Activated CD8-positive, alpha-beta T cell treated with anti-CD3 and anti-CD28 coated beads for 36 hours (primary cell): ENCODE results near the gene BZW2. TPM values are rescaled to one million over a fixed set of nuclear protein-coding genes. Genes with fewer than 3 reads are reported as not detected.

Experiments
- ATAC-seq: fragments of 200-7000 bp; cut with Tn5 transposase; one replicate; pipeline ENCODE4 v1.10.0; 2021; ENCODE audit warnings: mild to moderate bottlenecking, moderate library complexity
- CTCF ChIA-PET: fragments of 350-600 bp; sonication (Branson Sonifier 250); formaldehyde crosslinking; loops from one replicate; lab custom pipeline; 2021; ENCODE audit warnings: antibody characterized with exemption; lab: Charles Lee
- POLR2A ChIA-PET: fragments of 350-600 bp; sonication (Branson Sonifier 250); formaldehyde crosslinking; loops from one replicate; lab custom pipeline; 2021; ENCODE audit warnings: antibody characterized with exemption; lab: Charles Lee
- DNase-seq: peaks from one replicate; pipeline ENCODE4 v3.0.0-alpha.2; 2020
- H3K27ac Mint-ChIP-seq: one replicate; pipeline ENCODE4 v1.8.0; 2021; ENCODE audit warnings: mild to moderate bottlenecking, mixed read lengths
- H3K27me3 Mint-ChIP-seq: one replicate; pipeline ENCODE4 v1.8.0; 2021; ENCODE audit warnings: mixed read lengths
- H3K36me3 Mint-ChIP-seq: one replicate; pipeline ENCODE4 v1.8.0; 2021; ENCODE audit warnings: low read depth, mixed read lengths
- H3K4me1 Mint-ChIP-seq: one replicate; pipeline ENCODE4 v1.8.0; 2021; ENCODE audit warnings: low read depth, mixed read lengths
- H3K4me3 Mint-ChIP-seq: one replicate; pipeline ENCODE4 v1.8.0; 2021; ENCODE audit warnings: mild to moderate bottlenecking, moderate library complexity, mixed read lengths
- H3K9me3 Mint-ChIP-seq: one replicate; pipeline ENCODE4 v1.8.0; 2021; ENCODE audit warnings: mixed read lengths
- CTCF ChIP-seq: fragments of 200-600 bp; IDR thresholded peaks from one replicate; pipeline ENCODE4 v1.8.0; 2022; ENCODE audit warnings: antibody characterized with exemption, mild to moderate bottlenecking
- intact Hi-C: fragments of 100-400 bp; cut with micrococcal nuclease; formaldehyde crosslinking; loops from one replicate; pipeline ENCODE4 v1.10.0; 2022
- total RNA-seq, 2 experiments: library from RNA; stranded (reverse); gene quantifications; one replicate each; pipeline ENCODE4 v1.2.3, GENCODE V29; 2021

Gene BZW2
- total RNA-seq, 2 experiments from 2014 or later: 120 to 123 TPM

- ATAC-seq (no peak), DNase-seq (no peak)
- Mint-ChIP-seq H3K36me3 (no peaks in the 10 kb centered on the region), H3K27me3 (peaks cover 5% of the 10 kb centered on the region), H3K4me3 (no peak overlapping the region), H3K27ac (no peak overlapping the region), H3K4me1 (peaks cover 2% of the 10 kb centered on the region), H3K9me3 (no peaks in the 10 kb centered on the region)
- CTCF ChIA-PET: no interaction called here
- TF ChIP-seq CTCF: no peak
- intact Hi-C loops: no loop called here
- POLR2A ChIA-PET: no interaction called here
Observed at GRCh38 chr7:16747102-16747501, 101.1 kb downstream of the BZW2 start.

DNA sequence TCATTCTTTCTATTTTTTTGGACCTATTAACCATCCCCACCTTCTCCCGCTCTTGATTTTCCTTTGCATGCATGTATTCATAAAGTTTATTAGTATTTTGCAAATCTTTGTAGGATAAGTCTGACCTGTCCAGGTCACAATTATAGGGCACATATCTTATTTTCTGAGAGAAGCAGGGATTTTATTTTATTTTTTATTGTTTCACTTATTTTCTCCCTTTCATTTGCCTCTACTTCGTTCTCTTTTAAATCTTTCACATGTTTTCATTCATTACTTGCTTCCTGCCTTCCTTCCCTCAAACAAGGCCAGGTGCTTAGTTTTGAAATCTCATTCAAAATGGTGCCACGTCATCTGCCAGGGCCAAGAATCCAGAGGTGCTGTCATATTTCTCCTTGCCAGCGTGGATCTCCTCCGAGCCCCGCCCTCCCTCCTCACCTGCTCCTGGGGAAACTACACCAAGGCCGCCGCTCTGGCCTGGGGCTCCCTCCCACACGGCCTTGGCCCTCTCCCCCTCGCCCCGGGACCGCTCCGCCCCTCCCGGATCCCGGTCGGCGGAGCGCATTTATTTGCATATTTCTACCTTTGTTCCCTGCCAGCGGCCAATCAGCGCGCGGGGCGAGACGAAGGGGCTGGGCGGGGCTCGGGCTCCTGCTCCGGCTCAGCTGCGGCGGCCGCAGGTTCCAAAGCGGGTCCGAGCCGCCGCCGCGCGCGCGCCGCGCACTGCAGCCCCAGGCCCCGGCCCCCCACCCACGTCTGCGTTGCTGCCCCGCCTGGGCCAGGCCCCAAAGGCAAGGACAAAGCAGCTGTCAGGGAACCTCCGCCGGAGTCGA lies 107.3 kb downstream of the BZW2 start, which contains the start of gene TSPAN13:
Gene TSPAN13 (plus strand): TSS at position 654 of the 830 bp plus-strand sequence. CDS start 213 bp downstream, outside the sequence.
- H3K9me3 Mint-ChIP-seq: no peaks in the 10 kb centered on the region
- ChIA-PET POLR2A (no interaction called here), CTCF (no interaction called here)

GRCh38 chr7:16753932-16754855 lies 108.2 kb downstream of the BZW2 start:
- peak overlapping the region; percentile 44 for H3K27ac Mint-ChIP-seq
- peaks cover 12% of the 10 kb centered on the region for H3K4me1 Mint-ChIP-seq
- peak overlapping the region; percentile 67 for H3K4me3 Mint-ChIP-seq
- ATAC-seq: peak; percentile 40
- no peaks in the 10 kb centered on the region for H3K9me3 Mint-ChIP-seq
- H3K27me3 Mint-ChIP-seq: peaks cover 31% of the 10 kb centered on the region
- POLR2A ChIA-PET: no interaction called here
- CTCF ChIA-PET: no interaction called here
- intact Hi-C loops: no loop called here
- TF ChIP-seq CTCF: no peak
- peak; percentile 44 for DNase-seq
- no peaks in the 10 kb centered on the region for H3K36me3 Mint-ChIP-seq

More for the DNA sequence above, 107.3 kb downstream of the BZW2 start, which contains the start of gene TSPAN13:
- intact Hi-C loops: no loop called here
- ATAC-seq (peak; percentile 94), DNase-seq (peak; percentile 81)
- Mint-ChIP-seq H3K4me1 (peaks cover 12% of the 10 kb centered on the region), H3K36me3 (no peaks in the 10 kb centered on the region), H3K27me3 (peaks cover 31% of the 10 kb centered on the region), H3K4me3 (peak within 1 kb of the TSS; percentile 67), H3K27ac (peak within 1 kb of the TSS; percentile 44)
- TF ChIP-seq CTCF: no peak

DNA sequence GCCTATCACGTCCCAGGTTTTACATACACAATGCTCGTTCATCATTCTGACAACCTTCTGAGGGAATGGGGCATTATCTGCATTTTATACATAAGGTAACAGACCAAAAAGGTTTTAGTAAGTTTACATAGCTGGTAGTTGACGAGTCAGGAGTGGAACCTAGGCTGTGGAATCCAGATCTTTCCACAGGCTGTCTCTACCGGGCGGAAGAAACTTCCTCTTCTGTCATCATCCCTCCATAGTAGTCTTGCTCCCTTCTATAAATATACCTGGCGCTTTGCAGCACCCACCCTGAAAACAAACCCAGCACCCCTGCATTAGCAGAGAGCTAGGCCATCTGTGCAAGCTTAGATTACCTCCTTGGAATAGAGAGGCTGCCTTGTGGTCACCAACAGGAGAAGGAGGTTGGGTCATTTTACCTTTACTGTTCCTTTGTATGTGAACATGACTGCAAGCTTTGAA lies 108.9 kb downstream of the BZW2 start:
- no peaks in the 10 kb centered on the region for H3K9me3 Mint-ChIP-seq
- intact Hi-C loops: no loop called here
- DNase-seq (no peak), ATAC-seq (no peak)
- H3K36me3 Mint-ChIP-seq: no peaks in the 10 kb centered on the region
- POLR2A ChIA-PET: interaction anchor here (1.3 kb wide), 1 partner anchor 109 kb away, joined by 5 read pairs; the partner anchor contains the start of gene BZW2
- CTCF ChIA-PET: no interaction called here
- H3K4me1 Mint-ChIP-seq: peaks cover 12% of the 10 kb centered on the region
- H3K27me3 Mint-ChIP-seq: peaks cover 31% of the 10 kb centered on the region
- H3K4me3 Mint-ChIP-seq: peak overlapping the region; percentile 67
- TF ChIP-seq CTCF: no peak
- no peak overlapping the region for H3K27ac Mint-ChIP-seq
